CD4-positive, alpha-beta T cell treated with Interleukin-6 for 4 hours (primary cell): Measurements from ENCODE around the gene UBE2I.
"Not testable (repeated sequence)": the region's sequence is repeated elsewhere in the genome, so short reads cannot be mapped to it uniquely, and the experiment has no call there.

ENCODE experiments used
- DNase-seq: peaks from one replicate; pipeline ENCODE4 v3.0.0-alpha.2; 2020; ENCODE audit warnings: mixed read lengths

Gene UBE2I

DNA sequence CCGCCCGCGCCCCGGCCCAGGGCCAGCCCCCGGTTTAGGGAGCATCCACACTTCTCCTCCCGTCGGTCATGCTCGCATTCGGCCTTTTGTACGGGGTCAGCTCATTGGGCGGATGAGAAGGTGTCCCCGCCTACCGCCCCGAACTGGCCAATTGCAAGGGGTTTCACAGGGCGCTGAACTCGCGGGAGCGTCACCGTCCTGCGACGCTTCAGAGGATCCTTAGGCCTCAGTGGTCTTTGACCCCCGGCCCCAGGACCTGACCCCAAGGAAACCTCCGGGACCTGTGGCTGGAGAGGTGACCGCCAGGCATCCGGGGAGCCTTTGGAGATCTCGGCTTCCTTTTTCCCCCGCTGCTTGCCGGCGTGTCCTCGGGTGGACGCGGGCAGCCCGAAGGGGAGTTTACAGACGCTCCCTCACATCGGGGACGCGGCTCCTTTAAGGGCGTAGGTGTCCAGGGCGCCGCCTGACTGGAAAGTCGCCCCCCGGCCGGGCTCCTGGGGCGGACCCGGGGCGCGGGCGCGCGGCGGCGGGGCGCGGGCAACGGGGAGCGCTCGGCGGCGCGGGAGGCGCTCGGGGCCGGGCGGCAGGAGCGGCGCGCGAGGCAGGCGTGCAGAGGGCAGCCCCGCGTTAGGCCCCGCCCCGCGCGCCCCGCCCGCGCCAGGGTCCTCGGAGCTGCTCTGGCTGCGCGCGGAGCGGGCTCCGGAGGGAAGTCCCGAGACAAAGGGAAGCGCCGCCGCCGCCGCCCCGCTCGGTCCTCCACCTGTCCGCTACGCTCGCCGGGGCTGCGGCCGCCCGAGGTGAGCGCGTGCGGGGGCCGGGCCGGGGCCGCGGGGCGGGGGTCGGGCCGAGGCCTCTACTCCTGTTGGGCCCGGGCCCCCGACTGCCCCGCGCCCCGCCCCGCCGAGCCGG lies at the start of gene UBE2I:
Gene UBE2I (plus strand): TSS at position 660 of the 909 bp plus-strand sequence. CDS start 4,395 bp downstream, outside the sequence.
- DNase-seq, result peak; percentile 96

DNA sequence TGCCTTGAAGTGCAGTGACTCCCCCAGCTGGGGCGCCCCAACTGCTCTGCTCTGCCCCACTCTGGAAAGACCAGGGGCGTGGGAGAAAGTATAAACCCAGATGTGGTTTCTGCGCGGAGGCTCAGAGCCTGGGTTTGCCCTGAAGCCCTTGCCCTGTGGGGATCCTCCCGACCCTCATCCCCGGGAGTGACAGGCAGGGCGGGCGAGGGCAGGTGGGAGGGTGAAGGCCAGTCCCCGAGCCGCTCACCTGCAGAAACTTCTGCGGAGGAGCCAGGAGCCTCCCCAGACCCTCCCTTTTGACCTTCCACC lies 49.7 kb upstream of the UBE2I start:
- DNase-seq, result no peak

DNA sequence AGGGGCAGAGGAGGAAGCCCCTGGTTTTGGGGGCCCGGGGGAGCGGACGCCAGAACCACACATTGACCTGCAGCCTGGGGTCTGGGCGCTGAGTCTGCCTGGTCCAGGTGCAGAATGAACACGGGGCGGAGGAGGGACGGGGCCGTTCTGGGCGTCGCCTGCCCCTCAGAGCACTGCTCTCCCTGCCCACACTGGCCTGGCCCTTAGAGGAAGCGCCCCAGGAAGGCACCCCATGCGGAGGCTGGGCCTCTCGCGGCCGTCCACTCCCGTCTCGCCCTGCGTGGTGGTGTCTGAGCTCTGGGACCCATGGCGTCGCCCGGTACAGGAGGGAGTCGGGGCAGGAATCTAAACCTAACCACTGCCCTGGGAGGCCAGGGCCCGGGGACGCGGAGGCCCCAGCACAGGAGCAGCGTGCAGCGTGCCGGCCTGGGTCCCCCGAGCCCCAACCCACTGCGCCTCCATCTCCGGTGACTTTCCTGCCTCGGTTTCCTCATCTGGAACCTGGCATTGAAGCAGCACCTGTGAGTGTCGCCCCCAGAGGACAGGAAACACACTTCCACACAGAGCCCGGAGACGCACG lies 49.2 kb upstream of the UBE2I start:
- DNase-seq, result no peak

DNA sequence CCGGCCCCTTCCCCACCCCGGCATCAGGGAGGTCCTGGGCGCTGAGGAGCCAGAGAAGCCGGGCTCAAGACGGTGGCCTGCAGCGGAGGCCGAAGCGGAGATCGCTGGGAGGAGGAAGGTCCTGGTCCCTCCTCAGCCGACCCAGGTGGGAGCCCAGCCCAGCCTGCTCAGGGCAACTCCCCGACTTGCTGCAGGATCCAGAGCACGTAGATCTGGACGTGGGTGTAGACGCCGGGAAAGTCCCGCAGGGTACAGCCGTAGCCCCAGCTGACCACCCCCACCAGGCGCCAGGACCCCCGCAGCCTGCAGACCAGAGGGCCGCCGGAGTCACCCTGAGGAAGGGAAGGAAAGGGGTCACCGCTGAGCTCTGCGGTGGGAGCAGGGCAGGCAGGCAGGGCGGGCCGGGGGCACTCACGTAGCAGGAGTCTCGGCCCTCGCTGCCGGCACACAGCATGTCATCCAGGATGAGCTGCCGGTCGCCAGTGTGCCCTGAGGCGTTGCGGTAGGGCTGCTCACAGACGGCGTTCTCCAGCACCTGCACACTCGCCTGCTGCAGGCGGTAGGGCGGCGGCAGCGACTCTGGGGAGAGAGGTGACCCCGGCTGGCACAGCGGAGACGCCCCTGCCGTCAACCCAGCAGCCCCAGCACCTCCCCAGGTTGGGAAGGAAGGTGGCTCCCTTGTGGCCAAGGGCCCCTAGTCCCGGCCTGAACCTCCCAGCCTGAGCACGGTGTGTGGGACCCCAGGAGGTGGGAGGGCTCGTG lies 48.1 kb upstream of the UBE2I start:
- no peak for DNase-seq

DNA sequence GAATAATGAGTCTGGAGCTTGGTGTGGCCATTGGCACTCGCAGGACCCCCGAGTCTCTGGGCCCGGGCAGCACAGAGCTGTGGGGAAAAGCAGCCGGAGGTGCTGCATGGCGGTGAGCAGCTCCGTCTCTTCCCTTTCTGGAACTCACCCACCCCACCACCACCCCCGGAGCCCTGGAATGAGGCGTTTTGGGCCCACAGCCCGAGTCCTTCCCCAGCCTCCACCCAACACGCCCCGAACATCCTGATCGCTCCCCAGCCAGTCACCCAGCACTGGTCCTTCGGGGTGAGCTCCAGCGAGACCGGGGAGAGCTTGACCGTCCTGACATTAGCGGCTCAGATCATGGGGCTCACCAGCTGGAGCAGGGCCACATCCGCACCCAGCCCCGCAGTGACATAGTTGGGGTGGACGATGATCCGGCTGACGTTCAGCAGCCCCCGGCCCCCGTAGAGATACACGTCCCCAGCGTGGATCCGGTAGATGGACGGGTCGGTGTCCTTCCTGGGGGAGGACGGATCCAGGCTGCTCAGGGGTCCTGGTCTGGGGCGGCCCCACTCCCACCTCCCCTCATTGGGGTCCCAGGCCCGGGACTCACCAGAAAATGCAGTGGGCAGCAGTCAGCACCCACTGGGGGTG lies 47.1 kb upstream of the UBE2I start:
- no peak for DNase-seq

DNA sequence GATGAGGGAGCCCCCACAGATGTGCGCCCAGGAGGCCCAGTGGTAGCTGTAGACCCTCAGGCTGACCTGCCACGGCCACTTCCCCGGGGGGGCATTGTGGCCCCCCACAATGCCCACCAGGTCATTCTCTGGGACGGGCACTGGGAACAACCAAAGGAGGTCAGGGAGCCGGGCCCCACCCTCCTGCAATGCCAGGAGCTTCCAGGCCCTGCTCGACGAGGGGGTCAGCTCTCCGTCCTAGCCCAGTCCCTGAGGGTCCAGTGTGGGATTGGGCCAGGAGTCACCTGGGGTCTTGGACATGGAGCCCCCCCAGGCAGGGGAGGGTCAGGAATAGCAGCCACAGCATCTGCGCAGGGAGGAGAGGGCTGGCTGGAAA lies 46.6 kb upstream of the UBE2I start:
- DNase-seq, result no peak

DNA sequence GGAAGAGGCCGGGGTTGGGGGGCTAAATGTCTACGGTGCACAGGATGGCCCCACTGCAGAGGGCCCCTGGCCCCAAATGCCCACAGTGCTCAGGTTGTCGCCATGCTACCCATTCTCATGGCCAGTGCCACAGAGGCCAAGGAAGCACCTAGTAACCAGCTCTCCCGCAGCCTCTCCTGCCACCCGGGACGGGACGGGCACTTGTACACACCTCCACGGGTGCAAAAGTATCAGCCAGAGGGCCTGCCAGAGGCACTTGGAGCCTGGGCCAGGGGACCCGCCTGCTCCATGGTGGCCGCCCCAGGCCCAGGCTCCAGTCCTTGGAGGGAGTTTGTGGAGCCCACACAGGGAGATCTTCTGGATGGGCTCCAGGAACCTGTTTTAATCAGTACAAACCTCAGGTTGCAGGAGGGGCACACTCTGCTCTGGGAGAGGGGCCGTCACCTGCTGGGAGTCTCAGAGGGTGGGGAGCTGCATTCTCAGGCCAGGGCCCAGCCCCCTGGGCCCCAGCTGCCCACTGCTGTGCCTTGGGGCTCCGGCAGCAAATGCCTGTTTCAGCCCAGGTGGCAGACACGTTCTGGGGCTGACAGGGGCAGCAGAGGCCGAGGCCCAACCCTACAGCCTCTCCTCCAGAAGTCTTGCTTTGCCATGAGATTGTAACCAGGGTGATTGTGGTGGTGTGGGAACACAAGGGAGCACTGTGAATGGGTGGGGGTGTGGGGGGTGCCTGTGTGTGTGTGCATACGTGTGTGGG lies 45.7 kb upstream of the UBE2I start:
- no peak for DNase-seq

DNA sequence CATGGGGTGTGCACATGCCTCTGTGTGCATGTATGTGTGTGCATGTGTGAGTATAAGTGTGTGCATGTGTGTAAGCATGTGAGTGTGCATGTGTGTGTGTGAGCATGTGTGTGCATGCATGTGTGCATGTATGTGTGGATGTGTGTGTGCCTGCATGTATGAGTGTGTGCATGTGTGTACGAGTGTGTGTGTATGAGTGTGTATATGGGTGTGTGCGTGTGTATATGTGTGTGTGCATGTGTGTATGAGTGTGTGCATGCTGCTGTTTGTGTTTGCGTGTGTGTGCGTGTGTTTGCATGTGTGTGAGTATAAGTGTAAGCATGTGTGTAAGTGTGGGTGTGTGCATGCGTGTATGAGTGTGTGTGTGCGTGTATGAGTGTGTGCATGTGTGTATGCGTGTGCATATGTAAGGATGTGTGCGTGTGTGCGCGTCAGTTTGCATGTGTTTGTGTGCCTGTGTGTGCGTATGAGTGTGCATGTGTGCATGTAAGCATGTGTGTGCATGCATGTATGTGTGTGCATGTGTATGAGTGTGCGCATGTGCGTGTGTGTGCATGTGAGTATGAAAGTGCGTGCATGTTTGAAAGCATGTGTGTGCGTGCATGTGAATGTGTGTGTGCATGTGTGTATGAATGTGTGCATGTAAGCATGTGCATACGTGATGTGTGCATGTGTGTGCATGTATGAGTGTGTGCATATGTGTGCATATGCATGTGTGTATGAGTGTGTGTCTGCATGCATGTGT lies 44.9 kb upstream of the UBE2I start:
- DNase-seq, result no peak

DNA sequence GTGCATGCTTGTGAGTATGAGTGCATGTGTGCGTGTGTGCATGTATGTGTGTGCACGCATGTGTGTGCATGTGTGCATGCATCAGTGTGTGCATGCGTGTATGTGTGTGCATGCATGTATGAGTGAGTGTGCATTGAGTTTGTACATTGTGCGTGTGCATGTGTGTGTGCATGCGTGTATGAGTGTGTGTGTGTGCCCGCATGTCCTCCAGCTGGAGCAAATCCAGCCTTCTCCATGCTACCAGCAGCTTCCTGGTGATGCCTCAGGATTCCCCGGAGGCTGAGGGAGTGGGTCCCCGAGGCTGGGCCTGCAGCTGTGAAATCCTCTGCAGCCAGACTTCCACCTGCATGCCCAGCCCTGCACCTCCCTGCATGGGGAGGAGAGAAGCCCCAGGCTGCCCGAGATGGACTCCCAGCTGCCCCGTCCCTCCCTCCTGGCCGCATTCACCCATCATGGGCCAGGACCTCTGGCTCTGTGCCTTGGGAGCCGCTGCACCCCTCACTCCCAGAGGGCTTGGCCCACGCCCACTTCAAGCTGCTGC lies 44.3 kb upstream of the UBE2I start:
- no peak for DNase-seq

DNA sequence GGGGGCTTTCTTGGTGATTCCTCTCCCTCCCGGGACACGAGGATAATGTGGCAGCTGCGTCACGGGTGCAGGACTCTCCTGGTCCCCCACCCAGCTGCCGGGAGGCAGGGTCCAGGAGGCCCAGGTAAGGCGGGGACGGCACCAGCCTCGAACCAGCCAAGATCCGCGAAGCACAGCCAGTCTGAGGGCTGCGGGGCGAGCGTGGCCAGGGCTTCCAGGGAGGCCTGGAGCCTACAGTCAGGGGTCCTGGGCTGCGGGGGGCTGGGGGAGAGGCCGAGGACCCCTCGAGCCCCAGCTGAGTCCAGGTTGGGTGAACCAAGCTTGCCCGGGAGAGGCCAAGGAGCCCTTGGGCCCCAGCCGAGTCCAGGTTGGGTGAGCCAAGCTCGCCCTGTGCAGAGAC lies 43.6 kb upstream of the UBE2I start:
- DNase-seq, result no peak

DNA sequence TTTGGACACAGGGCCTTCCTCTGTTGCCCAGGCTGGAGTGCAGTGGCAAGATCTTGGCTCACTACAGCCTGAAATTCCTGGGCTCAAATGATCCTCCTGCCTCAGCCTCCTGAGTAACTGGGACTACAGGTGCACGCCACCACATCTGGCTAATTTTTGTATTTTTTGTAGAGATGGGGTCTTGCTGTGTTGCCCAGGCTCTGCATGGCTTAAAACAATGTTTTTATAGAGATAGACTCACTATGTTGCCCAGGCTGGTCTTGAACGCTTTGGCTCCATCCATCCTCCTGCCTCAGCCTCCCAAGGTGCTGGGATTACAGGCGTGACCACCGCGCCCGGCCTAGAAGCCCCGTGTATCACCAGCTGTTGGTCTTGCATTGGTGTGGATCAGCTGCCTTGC lies 40.0 kb upstream of the UBE2I start:
- DNase-seq, result not testable (repeated sequence)

DNA sequence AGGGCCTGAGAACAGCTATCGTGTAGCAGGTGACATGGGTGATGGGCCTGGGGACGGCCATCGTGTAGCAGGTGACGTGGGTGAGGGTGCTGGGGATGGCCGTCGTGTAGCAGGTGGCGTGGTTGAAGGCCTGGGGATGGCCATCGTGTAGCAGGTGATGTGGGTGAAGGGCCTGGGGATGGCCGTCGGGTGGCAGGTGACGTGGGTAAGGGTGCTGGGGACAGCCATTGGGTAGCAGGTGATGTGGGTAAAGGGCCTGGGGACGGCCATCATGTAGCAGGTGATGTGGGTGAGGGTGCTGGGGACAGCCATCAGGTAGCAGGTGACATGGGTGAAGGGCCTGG lies 38.1 kb upstream of the UBE2I start:
- no peak for DNase-seq

DNA sequence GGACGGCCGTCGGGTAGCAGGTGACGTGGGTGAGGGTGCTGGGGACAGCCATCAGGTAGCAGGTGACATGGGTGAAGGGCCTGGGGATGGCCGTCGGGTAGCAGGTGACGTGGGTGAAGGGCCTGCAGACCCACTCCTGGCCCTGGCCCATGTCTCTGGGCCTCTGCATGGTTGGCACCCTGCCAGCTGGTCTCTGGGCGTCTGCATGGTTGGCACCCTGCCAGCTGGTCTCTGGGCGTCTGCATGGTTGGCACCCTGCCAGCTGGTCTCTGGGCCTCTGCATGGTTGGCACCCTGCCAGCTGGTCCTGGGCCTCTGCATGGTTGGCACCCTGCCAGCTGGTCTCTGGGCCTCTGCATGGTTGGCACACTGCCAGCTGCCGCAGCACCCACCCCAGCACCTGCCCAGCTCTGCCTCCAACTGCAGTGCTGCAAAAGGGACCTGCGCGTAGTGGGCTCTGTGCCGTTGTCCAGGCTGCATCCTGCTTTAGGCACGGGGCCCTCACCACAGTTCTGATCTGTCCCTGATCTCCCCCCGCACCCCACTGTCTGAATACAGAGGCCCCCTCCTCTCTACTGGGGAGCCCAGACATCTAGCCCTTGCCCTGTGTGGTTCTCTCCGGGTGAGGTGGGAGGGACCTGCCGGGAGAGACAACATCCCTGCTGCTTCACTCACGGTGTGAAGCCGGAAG lies 37.6 kb upstream of the UBE2I start:
- DNase-seq, result not testable (repeated sequence)

DNA sequence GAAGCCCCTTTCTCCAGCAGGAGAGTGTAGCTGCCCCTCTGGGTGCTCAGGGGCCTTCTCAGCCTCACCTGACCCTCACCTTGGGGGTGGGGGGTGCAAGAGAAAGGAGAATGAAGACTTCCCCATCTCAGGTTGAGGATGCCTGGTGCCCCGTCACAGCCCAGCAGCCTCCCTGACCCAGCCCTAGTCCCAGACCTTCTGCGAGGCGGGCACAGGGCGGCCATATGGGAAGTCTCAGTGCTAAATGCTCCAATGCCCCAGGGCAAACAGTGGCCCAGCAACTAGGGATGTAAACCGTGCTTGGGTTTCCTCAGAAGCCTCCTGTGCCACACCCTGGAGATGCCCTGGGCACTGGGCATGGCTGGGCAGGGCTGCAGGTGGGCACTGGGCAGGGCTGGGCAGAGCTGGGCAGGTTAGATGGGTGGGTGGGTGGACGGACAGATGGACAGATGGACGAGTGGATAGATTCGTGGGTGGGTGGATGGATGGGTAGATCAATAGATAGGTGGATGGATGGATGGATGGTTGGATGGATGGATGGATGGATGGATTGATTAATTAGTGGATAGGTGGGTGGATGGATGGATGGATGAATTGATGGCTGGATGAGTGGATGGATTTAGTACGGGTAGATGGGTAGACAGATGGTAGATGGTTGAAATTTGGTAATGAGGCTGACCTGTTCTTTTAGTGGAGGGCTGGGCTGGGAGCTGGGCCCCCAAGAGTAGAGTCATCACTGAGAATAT lies 36.8 kb upstream of the UBE2I start:
- no peak for DNase-seq

DNA sequence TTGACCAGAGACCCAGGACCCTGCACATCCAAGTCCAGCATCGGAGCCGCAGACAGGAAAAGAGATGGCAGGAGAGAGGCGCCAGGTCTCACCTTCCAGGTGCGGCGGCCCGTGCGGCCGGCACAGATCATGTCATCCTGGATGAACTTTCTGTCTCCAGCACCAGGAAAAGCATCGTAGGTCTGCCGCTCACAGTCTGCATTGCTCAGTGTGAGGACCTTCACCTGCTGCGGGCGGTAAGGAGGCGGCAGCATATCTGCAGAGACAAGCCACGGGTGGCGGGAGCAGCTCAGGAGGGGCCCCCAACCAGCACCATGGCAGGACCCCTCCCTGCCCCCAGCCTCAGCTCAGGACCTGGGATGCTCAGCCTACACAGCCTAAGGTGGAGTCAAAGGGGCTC lies 35.6 kb upstream of the UBE2I start:
- no peak for DNase-seq

DNA sequence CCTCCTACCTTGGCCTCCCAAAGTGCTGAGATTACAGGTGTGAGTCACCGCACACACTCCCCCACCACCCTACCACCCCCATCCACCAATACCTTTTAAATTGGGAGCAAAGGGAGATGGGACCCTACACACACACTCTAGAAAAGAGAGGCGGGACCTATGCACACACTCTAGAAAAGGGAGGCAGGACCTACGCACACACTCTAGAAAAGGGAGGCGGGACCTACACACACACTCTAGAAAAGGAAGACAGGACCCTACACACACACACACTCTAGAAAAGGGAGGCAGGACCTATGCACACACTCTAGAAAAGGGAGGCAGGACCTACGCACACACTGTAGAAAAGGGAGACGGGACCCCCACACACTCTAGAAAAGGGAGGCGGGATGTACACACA lies 34.7 kb upstream of the UBE2I start:
- DNase-seq, result no peak

DNA sequence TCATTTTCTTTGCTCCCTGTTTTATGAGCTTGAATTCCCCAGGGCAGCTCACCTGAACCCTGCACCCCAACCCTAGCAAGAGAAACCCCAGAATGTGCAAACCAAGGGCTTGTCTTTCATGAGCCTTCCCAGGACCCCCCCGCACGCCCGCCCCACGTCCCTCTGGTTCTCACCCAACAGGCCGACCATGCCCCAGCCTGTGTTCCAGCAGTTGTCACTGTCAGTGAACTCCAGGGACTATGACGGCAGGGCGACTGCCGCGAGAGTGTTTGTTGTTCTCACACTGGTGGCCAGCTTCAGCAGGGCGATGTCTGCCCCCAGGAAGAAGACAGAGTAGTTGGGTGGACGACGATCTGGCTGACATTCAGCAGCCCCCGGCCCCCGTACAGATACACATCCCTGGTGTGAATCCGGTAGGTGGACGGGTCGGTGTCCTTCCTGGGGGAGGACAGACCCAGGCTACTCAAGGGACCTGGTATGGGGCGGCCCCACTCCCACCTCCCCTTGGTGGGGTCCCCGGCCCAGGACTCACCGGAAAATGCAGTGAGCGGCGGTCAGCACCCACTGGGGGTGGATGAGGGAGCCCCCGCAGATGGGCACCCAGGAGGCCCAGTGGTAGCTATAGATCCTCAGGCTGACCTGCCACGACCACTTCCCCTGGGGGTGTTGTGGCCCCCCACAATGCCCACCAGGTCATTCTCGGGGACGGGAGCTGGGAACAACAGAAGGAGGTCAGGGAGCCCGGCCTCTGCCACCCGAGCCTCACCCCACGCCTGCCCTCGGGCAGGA lies 33.5 kb upstream of the UBE2I start:
- DNase-seq, result no peak

DNA sequence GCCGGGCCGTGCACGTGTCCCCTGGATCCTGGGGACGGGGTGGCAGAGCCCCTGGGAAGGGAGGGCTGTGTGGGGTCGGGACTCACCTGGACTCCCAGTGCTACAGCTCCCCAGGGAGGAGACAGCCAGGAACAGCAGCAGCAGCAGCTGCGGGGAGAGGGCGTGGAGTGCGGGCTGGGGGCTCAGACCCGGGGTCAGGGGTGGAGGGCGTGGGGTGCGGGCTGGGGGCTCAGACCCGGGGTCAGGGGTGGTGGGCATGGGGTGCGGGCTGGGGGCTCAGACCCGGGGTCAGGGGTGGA lies 32.9 kb upstream of the UBE2I start:
- DNase-seq, result no peak

DNA sequence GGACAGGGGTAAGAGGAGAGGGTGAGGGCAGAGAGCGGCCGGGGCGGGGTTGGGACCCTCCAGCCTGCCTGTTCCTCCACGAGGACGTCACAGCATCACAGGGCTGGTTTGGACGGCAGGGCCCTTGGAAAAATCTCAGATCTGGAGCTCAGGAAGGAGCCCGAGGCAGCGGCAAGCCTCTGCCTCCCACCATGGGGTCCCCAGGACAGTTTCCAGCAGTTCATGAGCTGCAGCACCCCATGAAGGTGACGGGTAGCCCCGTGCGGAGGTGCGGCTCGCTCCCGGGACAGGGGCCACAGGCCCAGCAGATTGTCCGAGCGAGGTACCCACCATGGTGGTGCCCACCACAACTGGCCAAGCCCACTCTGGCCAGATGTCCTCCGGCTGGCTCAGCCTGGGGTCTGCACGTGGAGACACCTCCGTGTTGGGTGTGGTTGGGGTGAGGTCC lies 32.3 kb upstream of the UBE2I start:
- DNase-seq, result no peak
